Measurements from ENCODE around the gene ILKAP.
A peak's percentile ranks its signal among the peaks of the same experiment; 100 is the strongest.

The ILKAP gene

GRCh38 chr2:238160206-238161129, 43.0 kb downstream of the ILKAP start:
- Histone ChIP-seq H3K27me3 (peaks cover 96% of the 10 kb centered on the region), H3K4me1 (ENCODE audit: control insufficient read depth in 1 of 2, insufficient read depth in 1 of 2, low read depth in 1 of 2, low read length in 1 of 2) (peaks cover 2 to 12% of the 10 kb centered on the region in 2 experiments), H3K36me3 (no peaks in the 10 kb centered on the region), H3K4me3 (ENCODE audit: low read depth in 1 of 2, low read length in 1 of 2) (no peak overlapping the region), H3K9me3 (no peaks in the 10 kb centered on the region), H3K27ac (no peak overlapping the region)
- TF ChIP-seq CTCF (IDR thresholded peaks at IDR 0.05), result no peak

- Histone ChIP-seq H3K27ac (no peak overlapping the region), H3K36me3 (no peaks in the 10 kb centered on the region), H3K4me3 (ENCODE audit: low read depth in 1 of 2, low read length in 1 of 2) (peak overlapping the region in 1 of 2 experiments; percentile 3), H3K9me3 (no peaks in the 10 kb centered on the region), H3K27me3 (peaks cover 88% of the 10 kb centered on the region), H3K4me1 (ENCODE audit: control insufficient read depth in 1 of 2, insufficient read depth in 1 of 2, low read depth in 1 of 2, low read length in 1 of 2) (peaks cover 2 to 12% of the 10 kb centered on the region in 2 experiments)
- no peak for TF ChIP-seq CTCF (IDR thresholded peaks at IDR 0.05)
These were observed 43.8 kb downstream of the ILKAP start for GRCh38 chr2:238159661-238160205.

GRCh38 chr2:238159071-238159539, 44.4 kb downstream of the ILKAP start:
- Histone ChIP-seq H3K36me3 (no peaks in the 10 kb centered on the region), H3K4me3 (ENCODE audit: low read depth in 1 of 2, low read length in 1 of 2) (peak overlapping the region in 1 of 2 experiments; percentile 3), H3K9me3 (no peaks in the 10 kb centered on the region), H3K27me3 (peaks cover 82% of the 10 kb centered on the region), H3K4me1 (ENCODE audit: control insufficient read depth in 1 of 2, insufficient read depth in 1 of 2, low read depth in 1 of 2, low read length in 1 of 2) (peaks cover 2 to 12% of the 10 kb centered on the region in 2 experiments), H3K27ac (no peak overlapping the region)
- TF ChIP-seq CTCF (IDR thresholded peaks at IDR 0.05), result no peak

- no peaks in the 10 kb centered on the region for H3K9me3 ChIP-seq
- peaks cover 77% of the 10 kb centered on the region for H3K27me3 ChIP-seq
- H3K4me1 ChIP-seq (ENCODE audit: control insufficient read depth in 1 of 2, insufficient read depth in 1 of 2, low read depth in 1 of 2, low read length in 1 of 2), result peaks cover 2 to 12% of the 10 kb centered on the region in 2 experiments
- H3K36me3 ChIP-seq, result no peaks in the 10 kb centered on the region
- no peak within 1 kb of the TSS for H3K27ac ChIP-seq
- peak within 1 kb of the TSS in 1 of 2 experiments; percentile 3 for H3K4me3 ChIP-seq (ENCODE audit: low read depth in 1 of 2, low read length in 1 of 2)
- no peak for TF ChIP-seq CTCF (IDR thresholded peaks at IDR 0.05)
These were observed 44.9 kb downstream of the ILKAP start, which contains the start of gene ERFE for GRCh38 chr2:238158509-238159070. TSS of gene ERFE (plus strand) at chr2:238158970. CDS start at chr2:238159008, 38 bp downstream.

GRCh38 chr2:238158018-238158508, 45.4 kb downstream of the ILKAP start:
- no peak for TF ChIP-seq CTCF (IDR thresholded peaks at IDR 0.05)
- peaks cover 72% of the 10 kb centered on the region for H3K27me3 ChIP-seq
- H3K9me3 ChIP-seq, result no peaks in the 10 kb centered on the region
- no peak overlapping the region for H3K27ac ChIP-seq
- H3K4me1 ChIP-seq (ENCODE audit: control insufficient read depth in 1 of 2, insufficient read depth in 1 of 2, low read depth in 1 of 2, low read length in 1 of 2), result peaks cover 2 to 12% of the 10 kb centered on the region in 2 experiments
- no peaks in the 10 kb centered on the region for H3K36me3 ChIP-seq
- H3K4me3 ChIP-seq (ENCODE audit: low read depth in 1 of 2, low read length in 1 of 2), result no peak overlapping the region

Measured in neutrophil (primary cell).